ENCODE data around the gene RNF14. TPM values are rescaled to one million over a fixed set of nuclear protein-coding genes. Genes with fewer than 3 reads are reported as not detected.
"Not testable (repeated sequence)": the region's sequence is repeated elsewhere in the genome, so short reads cannot be mapped to it uniquely, and the experiment has no call there.

RNF14 gene
- total and polyA plus RNA-seq, 10 of the 15 experiments (the other 5 are each of a cell fraction or from before 2014, with no cell fraction given) = 13.2 to 41.8 (median 28.3) TPM

- intact Hi-C loops (cut with micrococcal nuclease; ENCODE audit: unreplicated experiment); H3K79me2 ChIP-seq (ENCODE audit: control insufficient read depth, insufficient read depth, low read length); H3K4me2 ChIP-seq (ENCODE audit: control insufficient read depth, insufficient read depth); H3K9me3 ChIP-seq (replicated peaks; ENCODE audit: control insufficient read depth, insufficient read depth, low read length); H3K36me3 ChIP-seq (ENCODE audit: control insufficient read depth in 2 of 2, insufficient read depth in 2 of 2, low read length in 1 of 2); POLR2A ChIA-PET; in situ Hi-C loops (cut with MboI); H3K4me1 ChIP-seq (ENCODE audit: control insufficient read depth, insufficient read depth, low read length); DNase-seq (ENCODE audit: low read depth, low spot score); H4K20me1 ChIP-seq (ENCODE audit: control insufficient read depth, insufficient read depth); SMC1A ChIA-PET (ENCODE audit: uncharacterized antibody, unreplicated experiment); H3K27ac ChIP-seq (ENCODE audit: control insufficient read depth, insufficient read depth); H3K27me3 ChIP-seq (replicated peaks in 1 of 2; ENCODE audit: control insufficient read depth in 2 of 2, insufficient read depth in 2 of 2, low read length in 1 of 2); RAD21 ChIA-PET (ENCODE audit: unreplicated experiment); ATAC-seq; H2AFZ ChIP-seq (ENCODE audit: control insufficient read depth, low read depth, low read length); FAIRE-seq; BruUV-seq (replicated peaks); H3K4me3 ChIP-seq; H3K9ac ChIP-seq (ENCODE audit: control insufficient read depth, insufficient read depth, low read length): not testable (repeated sequence)
- CTCF ChIA-PET = interaction anchor here (1.2 kb wide), 1 partner anchor 22 kb away, joined by 3 read pairs; the partner anchor contains the start of gene GNPDA1
- 67% methylated on average over 15 of the region's 15 CpGs for WGBS (ENCODE audit: insufficient coverage, insufficient replicate concordance, low lambda C conversion rate, missing lambda C conversion rate)
Measured at GRCh38 chr5:142033632-142034567, 65.0 kb downstream of the RNF14 start.

DNA sequence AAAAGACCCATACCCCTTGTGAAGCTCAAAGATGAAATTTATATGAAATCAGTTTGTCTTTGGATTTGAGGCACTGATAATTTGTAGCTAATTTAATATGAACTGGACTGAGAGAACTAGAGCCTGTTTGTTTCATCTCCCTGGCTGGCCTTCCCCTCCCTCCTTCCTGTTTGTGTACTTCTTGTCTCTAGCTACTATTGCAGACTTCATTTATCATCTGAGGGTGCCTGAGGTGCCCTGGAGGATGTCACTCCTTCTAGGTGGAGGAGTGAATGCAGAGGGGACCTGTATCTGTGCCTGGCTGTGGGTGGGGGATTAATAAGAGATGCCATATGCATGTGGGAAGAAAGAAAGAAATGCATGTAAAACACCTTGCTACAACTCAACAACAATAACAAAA is 66.1 kb downstream of the RNF14 start:
- no peaks in the 10 kb centered on the region for H3K4me1 ChIP-seq (ENCODE audit: control insufficient read depth, insufficient read depth, low read length)
- SMC1A ChIA-PET (ENCODE audit: uncharacterized antibody, unreplicated experiment) = no interaction called here
- DNase-seq (ENCODE audit: low read depth, low spot score) (no peak), FAIRE-seq (no peak), ATAC-seq (no peak)
- no peak overlapping the region for H3K27ac ChIP-seq (ENCODE audit: control insufficient read depth, insufficient read depth)
- TF ChIP-seq MTA2 (IDR thresholded peaks at IDR 0.05; ENCODE audit: low read depth) (no peak), IKZF2 (IDR thresholded peaks at IDR 0.05) (no peak), FOXM1 (IDR thresholded peaks at IDR 0.05; ENCODE audit: low read depth, low read length) (no peak), GATAD2B (conservative IDR thresholded peaks at IDR 0.05; ENCODE audit: low read depth) (no peak), CBFB (IDR thresholded peaks at IDR 0.05; ENCODE audit: low read depth) (no peak), ATF7 (IDR thresholded peaks at IDR 0.05; ENCODE audit: low read depth) (no peak), NR2C1 (IDR thresholded peaks at IDR 0.05) (no peak)
- TF ChIP-seq, protein P1, sequence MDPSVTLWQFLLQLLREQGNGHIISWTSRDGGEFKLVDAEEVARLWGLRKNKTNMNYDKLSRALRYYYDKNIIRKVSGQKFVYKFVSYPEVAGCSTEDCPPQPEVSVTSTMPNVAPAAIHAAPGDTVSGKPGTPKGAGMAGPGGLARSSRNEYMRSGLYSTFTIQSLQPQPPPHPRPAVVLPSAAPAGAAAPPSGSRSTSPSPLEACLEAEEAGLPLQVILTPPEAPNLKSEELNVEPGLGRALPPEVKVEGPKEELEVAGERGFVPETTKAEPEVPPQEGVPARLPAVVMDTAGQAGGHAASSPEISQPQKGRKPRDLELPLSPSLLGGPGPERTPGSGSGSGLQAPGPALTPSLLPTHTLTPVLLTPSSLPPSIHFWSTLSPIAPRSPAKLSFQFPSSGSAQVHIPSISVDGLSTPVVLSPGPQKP (IDR thresholded peaks at IDR 0.05; ENCODE audit: low read depth, low read length) = no peak
- no peak overlapping the region for H3K4me3 ChIP-seq
- no peak overlapping the region for H3K4me2 ChIP-seq (ENCODE audit: control insufficient read depth, insufficient read depth)
- no peaks in the 10 kb centered on the region for H3K79me2 ChIP-seq (ENCODE audit: control insufficient read depth, insufficient read depth, low read length)
- H3K9ac ChIP-seq (ENCODE audit: control insufficient read depth, insufficient read depth, low read length) = no peak overlapping the region
- H3K27me3 ChIP-seq (replicated peaks in 1 of 2; ENCODE audit: control insufficient read depth in 2 of 2, insufficient read depth in 2 of 2, low read length in 1 of 2) = no peaks in the 10 kb centered on the region; a peak in 1 of 4 replicates
- no peaks in the 10 kb centered on the region for H4K20me1 ChIP-seq (ENCODE audit: control insufficient read depth, insufficient read depth)
- no peaks in the 10 kb centered on the region for H3K9me3 ChIP-seq (replicated peaks; ENCODE audit: control insufficient read depth, insufficient read depth, low read length)
- H2AFZ ChIP-seq (ENCODE audit: control insufficient read depth, low read depth, low read length) = no peak overlapping the region
- in situ Hi-C loops (cut with MboI) = no loop called here
- RAD21 ChIA-PET (ENCODE audit: unreplicated experiment) = no interaction called here
- POLR2A ChIA-PET = no interaction called here
- no peaks in the 10 kb centered on the region for H3K36me3 ChIP-seq (ENCODE audit: control insufficient read depth in 2 of 2, insufficient read depth in 2 of 2, low read length in 1 of 2)
- intact Hi-C loops (cut with micrococcal nuclease; ENCODE audit: unreplicated experiment) = no loop called here
- BruUV-seq (replicated peaks) = no TSS peak
- CTCF ChIA-PET = interaction anchor here (0.6 to 1.7 kb wide), 2 partner anchors 20 to 198 kb away, joined by 3 to 4 read pairs; no protein-coding TSS in a partner anchor
